Fibroblast of lung (primary cell): ENCODE results near the gene CACNG7. TPM values are rescaled to one million over a fixed set of nuclear protein-coding genes. Genes with fewer than 3 reads are reported as not detected.

Experiments
- DNase-seq, 2 donors: peaks; one replicate each; pipeline versions ENCODE4 v3.0.0 to v3.0.0-alpha.2; 2010; ENCODE audit warnings: low read depth in 2 of 2
- H2AFZ ChIP-seq: 2 replicates; pipeline ENCODE4 v1.5.1; 2012; ENCODE audit warnings: low read length, control low read depth, inconsistent platforms
- H3K27ac ChIP-seq: 2 replicates; pipeline ENCODE4 v1.5.1; 2011; ENCODE audit warnings: low read length, control low read depth; ENCODE audit not compliant: insufficient read depth
- H3K27me3 ChIP-seq: 2 replicates; pipeline ENCODE4 v1.5.1; 2011; ENCODE audit warnings: mild to moderate bottlenecking, low read length; ENCODE audit not compliant: control insufficient read depth, insufficient read depth
- H3K36me3 ChIP-seq: 2 replicates; pipeline ENCODE4 v1.5.1; 2011; ENCODE audit warnings: low read length; ENCODE audit not compliant: control insufficient read depth, insufficient read depth
- H3K4me1 ChIP-seq: 2 replicates; pipeline ENCODE4 v1.5.1; 2011; ENCODE audit warnings: low read length; ENCODE audit not compliant: control insufficient read depth, insufficient read depth; ENCODE audit errors: extremely low read depth
- H3K4me2 ChIP-seq: 2 replicates; pipeline ENCODE4 v1.5.1; 2011; ENCODE audit warnings: low read length, control low read depth; ENCODE audit not compliant: insufficient read depth; ENCODE audit errors: extremely low read depth
- H3K4me3 ChIP-seq, 4 experiments: fragments of 200-600 bp in 1 of 4; sonication (generic) in 1 of 4; replicated peaks in 1 of 4; 2 replicates each; pipeline ENCODE4 v1.5.1; 2011 to 2016; ENCODE audit warnings: low read length in 4 of 4, low read depth in 3 of 4, mild to moderate bottlenecking in 3 of 4, control low read depth in 2 of 4, inconsistent platforms in 1 of 4, mixed read lengths in 1 of 4; ENCODE audit not compliant: insufficient read depth in 1 of 4; ENCODE audit errors: control extremely low read depth in 1 of 4
- H3K79me2 ChIP-seq: 2 replicates; pipeline ENCODE4 v1.5.1; 2012; ENCODE audit warnings: mild to moderate bottlenecking, low read length, inconsistent platforms; ENCODE audit not compliant: control insufficient read depth, insufficient read depth
- H3K9ac ChIP-seq: 2 replicates; pipeline ENCODE4 v1.5.1; 2011; ENCODE audit warnings: mild to moderate bottlenecking, low read length, control low read depth; ENCODE audit not compliant: insufficient read depth
- H3K9me3 ChIP-seq: 2 replicates; pipeline ENCODE4 v1.5.1; 2012; ENCODE audit warnings: low read depth, low read length; ENCODE audit not compliant: control insufficient read depth, insufficient read depth
- H4K20me1 ChIP-seq: 2 replicates; pipeline ENCODE4 v1.5.1; 2011; ENCODE audit warnings: low read length; ENCODE audit not compliant: control insufficient read depth, insufficient read depth; ENCODE audit errors: extremely low read depth
- EZH2 ChIP-seq: IDR thresholded peaks from 2 replicates; pipeline ENCODE4 v1.5.1; 2012; ENCODE audit warnings: low read length, control low read depth, mild to moderate bottlenecking; ENCODE audit errors: missing control alignments
- polyA plus RNA-seq, 2 donors: library from polyadenylated mRNA; depleted of rRNA in 1 of 2; stranded (reverse) in 1 of 2; unstranded in 1 of 2; fragments of >200 nt; gene quantifications; 2 replicates each; pipeline ENCODE4 v1.2.1, GENCODE V29; 2011 to 2012; ENCODE audit warnings: missing spikeins in 1 of 2
- total RNA-seq: library from RNA; depleted of rRNA; stranded (reverse); fragments of >200 nt; gene quantifications from 2 replicates; pipeline ENCODE4 v1.2.1, GENCODE V29; 2014
- TF ChIP-seq, protein P1 (sequence below), 2 donors: IDR thresholded peaks in 1 of 2; conservative IDR thresholded peaks in 1 of 2; 1 replicate in 1 of 2; 2 replicates in 1 of 2; pipeline ENCODE4 v1.5.1; 2011 to 2012; ENCODE audit warnings: low read length in 2 of 2, control low read depth in 1 of 2, inconsistent platforms in 1 of 2, low read depth in 1 of 2, mild to moderate bottlenecking in 1 of 2

The CACNG7 gene
- total and polyA plus RNA-seq, 2 donors (not counting 1 experiment from before 2014, with no cell fraction given), result 0.17 to 0.68 TPM

DNA sequence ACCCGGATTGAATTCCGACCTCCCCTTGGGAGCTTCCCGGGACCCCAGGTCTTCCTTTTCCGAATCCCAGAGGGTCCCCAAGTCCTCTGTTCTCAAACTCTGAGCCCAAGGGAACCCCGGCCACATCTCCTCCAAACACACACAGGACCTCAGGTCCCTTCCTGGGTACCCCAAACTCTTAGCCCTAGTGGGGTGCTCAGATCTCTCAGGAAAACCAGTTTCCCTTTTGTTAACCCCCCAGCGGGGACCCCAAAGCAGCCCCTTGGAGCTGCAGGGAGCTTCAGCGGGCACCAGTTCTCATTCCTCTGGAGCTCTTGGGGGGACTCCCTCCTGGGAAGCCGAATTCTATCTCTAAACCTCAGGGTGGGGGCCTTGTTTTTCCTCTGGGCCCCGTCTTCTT lies 83.1 kb downstream of the CACNG7 start:
- H3K4me2 ChIP-seq, result no peak overlapping the region
- no peak overlapping the region for H3K9ac ChIP-seq
- TF ChIP-seq, protein P1, sequence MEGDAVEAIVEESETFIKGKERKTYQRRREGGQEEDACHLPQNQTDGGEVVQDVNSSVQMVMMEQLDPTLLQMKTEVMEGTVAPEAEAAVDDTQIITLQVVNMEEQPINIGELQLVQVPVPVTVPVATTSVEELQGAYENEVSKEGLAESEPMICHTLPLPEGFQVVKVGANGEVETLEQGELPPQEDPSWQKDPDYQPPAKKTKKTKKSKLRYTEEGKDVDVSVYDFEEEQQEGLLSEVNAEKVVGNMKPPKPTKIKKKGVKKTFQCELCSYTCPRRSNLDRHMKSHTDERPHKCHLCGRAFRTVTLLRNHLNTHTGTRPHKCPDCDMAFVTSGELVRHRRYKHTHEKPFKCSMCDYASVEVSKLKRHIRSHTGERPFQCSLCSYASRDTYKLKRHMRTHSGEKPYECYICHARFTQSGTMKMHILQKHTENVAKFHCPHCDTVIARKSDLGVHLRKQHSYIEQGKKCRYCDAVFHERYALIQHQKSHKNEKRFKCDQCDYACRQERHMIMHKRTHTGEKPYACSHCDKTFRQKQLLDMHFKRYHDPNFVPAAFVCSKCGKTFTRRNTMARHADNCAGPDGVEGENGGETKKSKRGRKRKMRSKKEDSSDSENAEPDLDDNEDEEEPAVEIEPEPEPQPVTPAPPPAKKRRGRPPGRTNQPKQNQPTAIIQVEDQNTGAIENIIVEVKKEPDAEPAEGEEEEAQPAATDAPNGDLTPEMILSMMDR (conservative IDR thresholded peaks at IDR 0.05 in 1 of 2, IDR thresholded peaks at IDR 0.05 in 1 of 2; ENCODE audit: low read depth in 1 of 2, low read length in 2 of 2), result no peak
- no peak for TF ChIP-seq EZH2

DNA sequence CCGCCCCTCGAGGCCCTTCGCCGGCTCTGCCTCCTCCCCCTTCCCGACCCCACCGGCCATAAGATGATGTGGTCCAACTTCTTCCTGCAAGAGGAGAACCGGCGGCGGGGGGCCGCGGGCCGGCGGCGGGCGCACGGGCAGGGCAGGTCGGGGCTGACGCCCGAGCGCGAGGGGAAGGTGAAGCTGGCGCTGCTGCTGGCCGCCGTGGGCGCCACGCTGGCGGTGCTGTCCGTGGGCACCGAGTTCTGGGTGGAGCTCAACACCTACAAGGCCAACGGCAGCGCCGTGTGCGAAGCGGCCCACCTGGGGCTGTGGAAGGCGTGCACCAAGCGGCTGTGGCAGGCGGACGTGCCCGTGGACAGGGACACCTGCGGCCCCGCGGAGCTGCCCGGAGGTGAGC lies 83.7 kb downstream of the CACNG7 start:
- no peak overlapping the region for H3K4me3 ChIP-seq
- H3K27ac ChIP-seq, result no peak overlapping the region
- H3K27me3 ChIP-seq, result peaks cover 13% of the 10 kb centered on the region
- H3K9me3 ChIP-seq, result no peaks in the 10 kb centered on the region
- H3K79me2 ChIP-seq, result no peaks in the 10 kb centered on the region
- TF ChIP-seq EZH2, result no peak
- TF ChIP-seq, protein P1 (conservative IDR thresholded peaks at IDR 0.05 in 1 of 2, IDR thresholded peaks at IDR 0.05 in 1 of 2; ENCODE audit: low read depth in 1 of 2, low read length in 2 of 2), result no peak
- no peaks in the 10 kb centered on the region for H4K20me1 ChIP-seq
- H3K4me2 ChIP-seq, result no peak overlapping the region
- DNase-seq, result no peak
- no peaks in the 10 kb centered on the region for H3K36me3 ChIP-seq
- no peak overlapping the region for H3K9ac ChIP-seq
- no peak overlapping the region for H2AFZ ChIP-seq
- H3K4me1 ChIP-seq, result no peaks in the 10 kb centered on the region

More for the DNA sequence above, 83.1 kb downstream of the CACNG7 start:
- H3K79me2 ChIP-seq, result no peaks in the 10 kb centered on the region
- no peak for DNase-seq
- H3K36me3 ChIP-seq, result no peaks in the 10 kb centered on the region
- H3K27ac ChIP-seq, result no peak overlapping the region
- no peak overlapping the region for H3K4me3 ChIP-seq
- no peaks in the 10 kb centered on the region for H4K20me1 ChIP-seq
- H2AFZ ChIP-seq, result no peak overlapping the region
- H3K9me3 ChIP-seq, result no peaks in the 10 kb centered on the region
- no peaks in the 10 kb centered on the region for H3K4me1 ChIP-seq
- peaks cover 13% of the 10 kb centered on the region for H3K27me3 ChIP-seq

DNA sequence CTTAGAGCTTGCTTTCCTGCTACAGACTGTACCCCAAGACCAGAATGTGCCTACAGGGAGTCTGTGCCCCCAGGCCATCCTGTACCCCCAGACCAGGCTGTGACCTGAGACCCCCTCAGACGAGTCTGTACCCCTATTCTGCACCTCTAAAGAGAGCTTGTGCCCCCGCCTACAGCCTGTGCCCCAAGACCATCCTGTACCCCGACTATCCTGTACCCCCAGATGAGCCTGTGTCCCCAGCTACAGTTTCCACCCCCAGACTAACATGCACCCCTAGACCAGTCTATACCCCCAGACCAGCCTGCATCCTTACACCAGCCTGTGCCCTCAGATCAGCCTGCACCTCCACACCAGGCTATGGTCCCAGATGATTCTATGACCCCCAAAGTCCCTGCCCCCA lies 84.4 kb downstream of the CACNG7 start:
- no peak overlapping the region for H3K27ac ChIP-seq
- no peaks in the 10 kb centered on the region for H3K79me2 ChIP-seq
- H3K4me3 ChIP-seq, result no peak overlapping the region
- H3K4me1 ChIP-seq, result no peaks in the 10 kb centered on the region
- H3K9me3 ChIP-seq, result no peaks in the 10 kb centered on the region
- H3K9ac ChIP-seq, result no peak overlapping the region
- H4K20me1 ChIP-seq, result no peaks in the 10 kb centered on the region
- H2AFZ ChIP-seq, result no peak overlapping the region
- no peak overlapping the region for H3K4me2 ChIP-seq
- TF ChIP-seq, protein P1 (conservative IDR thresholded peaks at IDR 0.05 in 1 of 2, IDR thresholded peaks at IDR 0.05 in 1 of 2; ENCODE audit: low read depth in 1 of 2, low read length in 2 of 2), result no peak
- TF ChIP-seq EZH2, result no peak
- H3K27me3 ChIP-seq, result peaks cover 13% of the 10 kb centered on the region
- no peaks in the 10 kb centered on the region for H3K36me3 ChIP-seq
- no peak for DNase-seq

Other genes starting within 250 kb of the CACNG7 start
- under 0.01 TPM in 1 of 2 replicates, not detected in the other for gene NLRP12, start 85.0 kb upstream of the CACNG7 start, total RNA-seq
- gene NLRP12, start 85.0 kb upstream of the CACNG7 start, polyA plus RNA-seq, result not detected in 2 replicates
- gene MYADM, start 41.4 kb upstream of the CACNG7 start, total RNA-seq, result 3.1 and 9.1 TPM in 2 replicates
- 46.0 and 51.5 TPM in 2 replicates for gene MYADM, start 41.4 kb upstream of the CACNG7 start, polyA plus RNA-seq
- gene PRKCG, start 27.1 kb upstream of the CACNG7 start, total RNA-seq, result not detected in 2 replicates
- gene PRKCG, start 27.1 kb upstream of the CACNG7 start, polyA plus RNA-seq, result not detected in 2 replicates
- under 0.01 TPM in 1 of 2 replicates, not detected in the other for gene CACNG8, start 53.7 kb downstream of the CACNG7 start, total RNA-seq
- 0.01 TPM in 2 replicates for gene CACNG8, start 53.7 kb downstream of the CACNG7 start, polyA plus RNA-seq
- under 0.01 TPM in 1 of 2 replicates, not detected in the other for gene CACNG6, start 82.4 kb downstream of the CACNG7 start, total RNA-seq
- 0.06 TPM in 1 of 2 replicates, not detected in the other for gene CACNG6, start 82.4 kb downstream of the CACNG7 start, polyA plus RNA-seq
- gene VSTM1, start 154.6 kb downstream of the CACNG7 start, total RNA-seq, result not detected in 2 replicates
- not detected in 2 replicates for gene VSTM1, start 154.6 kb downstream of the CACNG7 start, polyA plus RNA-seq
- not detected in 2 replicates for gene TARM1, start 172.1 kb downstream of the CACNG7 start, total RNA-seq
- gene TARM1, start 172.1 kb downstream of the CACNG7 start, polyA plus RNA-seq, result not detected in 2 replicates
- under 0.01 and 0.51 TPM in 2 replicates for gene OSCAR, start 191.5 kb downstream of the CACNG7 start, total RNA-seq
- gene OSCAR, start 191.5 kb downstream of the CACNG7 start, polyA plus RNA-seq, result 0.14 and 0.15 TPM in 2 replicates
- gene NDUFA3, start 193.6 kb downstream of the CACNG7 start, total RNA-seq, result 10.3 and 22.8 TPM in 2 replicates
- gene NDUFA3, start 193.6 kb downstream of the CACNG7 start, polyA plus RNA-seq, result 35.4 and 35.9 TPM in 2 replicates
- 16.7 and 19.2 TPM in 2 replicates for gene TFPT, start 206.4 kb downstream of the CACNG7 start, total RNA-seq
- gene TFPT, start 206.4 kb downstream of the CACNG7 start, polyA plus RNA-seq, result 9.0 and 10.8 TPM in 2 replicates
- gene PRPF31, start 206.5 kb downstream of the CACNG7 start, total RNA-seq, result 43.4 and 45.2 TPM in 2 replicates
- gene PRPF31, start 206.5 kb downstream of the CACNG7 start, polyA plus RNA-seq, result 48.7 and 68.3 TPM in 2 replicates
- 6.2 and 10.4 TPM in 2 replicates for gene CNOT3, start 228.5 kb downstream of the CACNG7 start, total RNA-seq
- gene CNOT3, start 228.5 kb downstream of the CACNG7 start, polyA plus RNA-seq, result 10.7 and 19.5 TPM in 2 replicates